ENCODE results near the gene CRIP1.

GRCh38 chr14:105480199-105480746 is 6.4 kb upstream of the CRIP1 start:
- TF ChIP-seq CTCF (IDR thresholded peaks at IDR 0.05) (no peak), POLR2A (IDR thresholded peaks at IDR 0.05) (no peak)
